Vagina (tissue), 2 donors: ENCODE results near the gene RABL6. TPM values are rescaled to one million over a fixed set of nuclear protein-coding genes. Genes with fewer than 3 reads are reported as not detected.

Experiments
- DNase-seq, 2 donors: peaks; one replicate each; pipeline ENCODE4 v3.0.0-alpha.2; 2017; ENCODE audit errors: extremely low spot score in 2 of 2
- H3K27ac ChIP-seq: fragments of 200-600 bp; sonication (generic); one replicate; pipeline ENCODE4 v1.5.1; 2019
- H3K27me3 ChIP-seq: fragments of 200-600 bp; sonication (generic); one replicate; pipeline ENCODE4 v1.5.1; 2019
- H3K36me3 ChIP-seq, 2 donors: fragments of 200-600 bp; sonication (generic); one replicate each; pipeline ENCODE4 v1.5.1; 2017 to 2019
- H3K4me1 ChIP-seq: fragments of 200-600 bp; sonication (generic); one replicate; pipeline ENCODE4 v1.5.1; 2019
- H3K4me3 ChIP-seq, 2 donors: fragments of 200-600 bp; sonication (generic); 1 replicate in 1 of 2; 2 replicates in 1 of 2; pipeline ENCODE4 v1.5.1; 2016 to 2019
- H3K9me3 ChIP-seq: fragments of 200-600 bp; sonication (generic); one replicate; pipeline ENCODE4 v1.5.1; 2019
- CTCF ChIP-seq, 3 experiments: fragments of 450-650 bp in 2 of 3; fragments of 200-600 bp in 1 of 3; sonication (generic) in 1 of 3; IDR thresholded peaks; one replicate each; pipeline ENCODE4 v1.5.1; 2017 to 2019; ENCODE audit warnings: antibody characterized with exemption in 3 of 3, mild to moderate bottlenecking in 2 of 3, moderate library complexity in 2 of 3
- POLR2A ChIP-seq, 2 donors: fragments of 450-650 bp; IDR thresholded peaks; one replicate each; pipeline ENCODE4 v1.6.1; 2017; ENCODE audit warnings: antibody characterized with exemption in 2 of 2, mild to moderate bottlenecking in 2 of 2, moderate library complexity in 2 of 2
- POLR2AphosphoS5 ChIP-seq, 2 donors: sonication (generic); formaldehyde crosslinking; IDR thresholded peaks; one replicate each; pipeline ENCODE4 v1.9.0; 2017; ENCODE audit warnings: antibody characterized with exemption in 2 of 2, mild to moderate bottlenecking in 2 of 2, low read depth in 1 of 2; ENCODE audit not compliant: insufficient read depth in 1 of 2
- intact Hi-C: fragments of 100-400 bp; cut with DNase I; formaldehyde crosslinking; loops from one replicate; pipeline ENCODE4 v1.15.1; 2023
- total RNA-seq: library from RNA; depleted of rRNA; stranded (reverse); fragments of >200 nt; gene quantifications from one replicate; pipeline ENCODE4 v1.2.3, GENCODE V29; 2016

Gene RABL6
- total RNA-seq, 1 donor from 2014 or later, result 31.7 TPM

DNA sequence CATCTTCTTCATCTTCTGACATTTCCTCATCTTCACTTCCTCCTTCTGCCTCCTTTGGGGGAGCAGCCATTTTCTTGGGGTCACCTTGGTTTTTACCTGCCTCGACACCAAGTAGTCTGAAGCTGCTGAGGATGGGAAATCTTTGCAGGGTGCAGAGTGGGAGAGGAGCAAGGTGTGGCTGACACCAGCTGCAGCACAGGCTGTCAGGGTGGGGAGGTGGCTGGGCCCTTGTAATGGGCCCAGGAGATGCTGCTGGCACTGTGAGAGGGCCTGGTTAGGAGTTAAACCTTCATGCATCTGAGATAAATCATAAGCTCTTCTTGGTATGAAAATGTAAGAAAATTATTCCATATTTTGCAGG, 7.7 kb downstream of the RABL6 start:
- intact Hi-C loops, result no loop called here

DNA sequence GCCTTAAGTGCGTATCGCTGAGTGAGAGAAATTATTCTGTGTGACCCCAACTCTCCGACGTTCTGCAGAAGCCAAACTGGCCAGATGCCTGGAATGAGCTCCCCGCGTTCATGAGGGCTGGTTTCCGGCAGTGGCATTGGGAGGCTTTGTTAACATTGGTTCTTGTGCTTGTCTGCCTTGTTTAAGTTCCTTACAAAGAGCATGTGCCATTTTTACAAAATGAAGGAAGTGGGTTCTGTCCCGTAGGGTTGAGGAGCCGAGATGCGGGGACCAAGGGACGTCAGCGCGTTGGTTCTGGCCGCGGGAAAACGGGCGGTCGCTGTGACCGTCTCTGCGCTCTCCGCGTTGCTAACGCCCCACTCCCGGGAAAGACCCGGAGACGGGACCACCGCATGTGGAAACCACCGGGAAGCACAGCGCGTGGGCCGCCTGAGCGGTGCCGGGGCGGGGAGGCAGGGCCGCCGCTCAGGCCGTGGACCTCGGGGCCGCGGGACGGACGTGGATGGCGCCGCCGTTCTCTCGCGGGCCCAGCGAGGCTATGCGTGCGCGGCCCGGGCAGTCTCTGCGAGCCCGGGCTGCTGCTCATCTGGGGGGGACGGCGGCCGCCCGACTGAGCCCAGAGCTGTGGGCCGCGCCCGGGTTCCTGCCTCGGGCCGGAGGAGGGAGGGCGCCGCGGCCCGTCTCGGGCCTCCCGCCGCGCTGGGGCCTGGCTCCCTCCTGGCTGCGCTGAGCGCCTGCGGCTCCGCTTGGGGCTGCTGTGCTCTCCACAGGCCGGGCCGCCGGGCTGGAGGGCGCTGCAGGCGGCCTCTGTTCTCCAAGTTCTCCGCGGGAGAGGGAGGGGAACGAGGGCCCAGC, 13.4 kb downstream of the RABL6 start:
- intact Hi-C loops, result loop anchor here (2.0 kb wide), 1 partner anchor 34 kb away; no protein-coding TSS in a partner anchor
- Histone ChIP-seq H3K4me1 (peaks cover 18% of the 10 kb centered on the region), H3K4me3 (peak overlapping the region; percentile 33 to 47), H3K27ac (no peak overlapping the region), H3K36me3 (peaks cover 0 to 15% of the 10 kb centered on the region in 2 donors), H3K9me3 (no peaks in the 10 kb centered on the region), H3K27me3 (no peaks in the 10 kb centered on the region)
- DNase-seq, result no peak
- TF ChIP-seq CTCF (IDR thresholded peaks at IDR 0.05) (no peak), POLR2AphosphoS5 (IDR thresholded peaks at IDR 0.05; ENCODE audit: insufficient read depth in 1 of 2, low read depth in 1 of 2) (no peak), POLR2A (IDR thresholded peaks at IDR 0.05) (no peak)

More for the DNA sequence above, 7.7 kb downstream of the RABL6 start:
- peaks cover 18% of the 10 kb centered on the region for H3K4me1 ChIP-seq
- no peaks in the 10 kb centered on the region for H3K9me3 ChIP-seq
- H3K27me3 ChIP-seq, result no peaks in the 10 kb centered on the region
- DNase-seq, result no peak
- H3K4me3 ChIP-seq, result no peak overlapping the region
- H3K36me3 ChIP-seq, result peaks cover 0 to 3% of the 10 kb centered on the region in 2 donors
- no peak overlapping the region for H3K27ac ChIP-seq
- TF ChIP-seq POLR2A (IDR thresholded peaks at IDR 0.05) (no peak), POLR2AphosphoS5 (IDR thresholded peaks at IDR 0.05; ENCODE audit: insufficient read depth in 1 of 2, low read depth in 1 of 2) (no peak), CTCF (IDR thresholded peaks at IDR 0.05) (no peak)

- no peak overlapping the region for H3K27ac ChIP-seq
- TF ChIP-seq POLR2AphosphoS5 (IDR thresholded peaks at IDR 0.05; ENCODE audit: insufficient read depth in 1 of 2, low read depth in 1 of 2), result no peak
- no peak for TF ChIP-seq CTCF (IDR thresholded peaks at IDR 0.05)
- no peak for TF ChIP-seq POLR2A (IDR thresholded peaks at IDR 0.05)
- H3K27me3 ChIP-seq, result no peaks in the 10 kb centered on the region
- DNase-seq, result no peak
- H3K9me3 ChIP-seq, result no peaks in the 10 kb centered on the region
- intact Hi-C loops, result loop anchor here (2.0 kb wide), 1 partner anchor 33 kb away; no protein-coding TSS in a partner anchor
- peaks cover 18% of the 10 kb centered on the region for H3K4me1 ChIP-seq
- peak overlapping the region; percentile 33 to 47 for H3K4me3 ChIP-seq
- H3K36me3 ChIP-seq, result peaks cover 0 to 19% of the 10 kb centered on the region in 2 donors
These were observed 14.2 kb downstream of the RABL6 start for GRCh38 chr9:136821826-136822544.

- DNase-seq, result no peak
- H3K9me3 ChIP-seq, result no peaks in the 10 kb centered on the region
- peaks cover 0 to 22% of the 10 kb centered on the region in 2 donors for H3K36me3 ChIP-seq
- no peaks in the 10 kb centered on the region for H3K27me3 ChIP-seq
- H3K4me1 ChIP-seq, result peaks cover 18% of the 10 kb centered on the region
- TF ChIP-seq POLR2A (IDR thresholded peaks at IDR 0.05), result no peak
- no peak for TF ChIP-seq POLR2AphosphoS5 (IDR thresholded peaks at IDR 0.05; ENCODE audit: insufficient read depth in 1 of 2, low read depth in 1 of 2)
- TF ChIP-seq CTCF (IDR thresholded peaks at IDR 0.05), result no peak
- intact Hi-C loops, result no loop called here
- H3K4me3 ChIP-seq, result no peak overlapping the region
- H3K27ac ChIP-seq, result no peak overlapping the region
These were observed 15.6 kb downstream of the RABL6 start for GRCh38 chr9:136823136-136824046.
